ENCODE results near the gene OPN1MW2.
"Not testable (repeated sequence)": the region's sequence is repeated elsewhere in the genome, so short reads cannot be mapped to it uniquely, and the experiment has no call there.

- not testable (repeated sequence) for TF ChIP-seq POLR2AphosphoS5 (IDR thresholded peaks at IDR 0.05); POLR2A (IDR thresholded peaks at IDR 0.05; ENCODE audit: low read depth); CTCF (IDR thresholded peaks at IDR 0.05); EP300 (IDR thresholded peaks at IDR 0.05)
These were observed 28.5 kb downstream of the OPN1MW2 start for GRCh38 chrX:154248076-154248475.

All from esophagus muscularis mucosa (tissue), 4 donors.